Karpas-422 (cell line): Measurements from ENCODE around the gene HNRNPM. TPM values are rescaled to one million over a fixed set of nuclear protein-coding genes. Genes with fewer than 3 reads are reported as not detected.
"Not testable (repeated sequence)": the region's sequence is repeated elsewhere in the genome, so short reads cannot be mapped to it uniquely, and the experiment has no call there.

ENCODE experiments used
- DNase-seq: peaks from one replicate; pipeline ENCODE4 v3.0.0-alpha.2; 2015
- H2AFZ ChIP-seq: fragments of 200-600 bp; sonication (generic); 2 replicates; pipeline ENCODE4 v1.6.1; 2014; ENCODE audit warnings: antibody characterized with exemption, low read length, mixed read lengths
- H3K27ac ChIP-seq: fragments of 200-600 bp; sonication (generic); 2 replicates; pipeline ENCODE4 v1.5.1; 2014; ENCODE audit warnings: mild to moderate bottlenecking, low read length, moderate library complexity
- H3K27me3 ChIP-seq: fragments of 200-600 bp; sonication (generic); 2 replicates; pipeline ENCODE4 v1.6.1; 2014; ENCODE audit warnings: low read length, mixed read lengths
- H3K36me3 ChIP-seq: fragments of 200-600 bp; sonication (generic); 2 replicates; pipeline ENCODE4 v1.6.1; 2014; ENCODE audit warnings: low read length, mixed read lengths; ENCODE audit not compliant: insufficient read depth
- H3K4me1 ChIP-seq: fragments of 200-600 bp; sonication (generic); 2 replicates; pipeline ENCODE4 v1.6.1; 2014; ENCODE audit warnings: mild to moderate bottlenecking, low read length, mixed read lengths
- H3K4me2 ChIP-seq: fragments of 200-600 bp; sonication (generic); 2 replicates; pipeline ENCODE4 v1.6.1; 2014; ENCODE audit warnings: low read length, low read depth, mild to moderate bottlenecking; ENCODE audit not compliant: poor library complexity, severe bottlenecking
- H3K4me3 ChIP-seq: fragments of 200-600 bp; sonication (generic); 2 replicates; pipeline ENCODE4 v1.5.1; 2014; ENCODE audit warnings: mild to moderate bottlenecking, antibody characterized with exemption, low read length, mixed read lengths
- H3K79me2 ChIP-seq: fragments of 200-600 bp; sonication (generic); 2 replicates; pipeline ENCODE4 v1.6.1; 2014; ENCODE audit warnings: mild to moderate bottlenecking, low read length, mixed read lengths
- H3K9ac ChIP-seq: fragments of 200-600 bp; sonication (generic); 2 replicates; pipeline ENCODE4 v1.6.0; 2014; ENCODE audit warnings: low read length
- H3K9me2 ChIP-seq: fragments of 200-600 bp; sonication (generic), shearing (Covaris generic); replicated peaks from 2 replicates; pipeline ENCODE4 v1.6.0; 2014; ENCODE audit warnings: mild to moderate bottlenecking, low read length, moderate library complexity; ENCODE audit not compliant: insufficient read depth
- H3K9me3 ChIP-seq: fragments of 300-700, 200-600 bp; sonication (generic); 2 replicates; pipeline ENCODE4 v1.6.1; 2014; ENCODE audit warnings: low read length, mixed read lengths
- H4K20me1 ChIP-seq: fragments of 200-600 bp; sonication (generic); 2 replicates; pipeline ENCODE4 v1.6.1; 2014; ENCODE audit warnings: mild to moderate bottlenecking, antibody characterized with exemption, low read length, low read depth; ENCODE audit not compliant: insufficient read depth
- total RNA-seq: library from RNA; depleted of rRNA; stranded (reverse); fragments of >200 nt; shearing (Covaris generic); gene quantifications from 2 replicates; pipeline ENCODE4 v1.2.3, GENCODE V29; 2014; ENCODE audit warnings: low replicate concordance

Gene HNRNPM
- total RNA-seq, 1 experiment from 2014 or later: 34.4 TPM

DNA sequence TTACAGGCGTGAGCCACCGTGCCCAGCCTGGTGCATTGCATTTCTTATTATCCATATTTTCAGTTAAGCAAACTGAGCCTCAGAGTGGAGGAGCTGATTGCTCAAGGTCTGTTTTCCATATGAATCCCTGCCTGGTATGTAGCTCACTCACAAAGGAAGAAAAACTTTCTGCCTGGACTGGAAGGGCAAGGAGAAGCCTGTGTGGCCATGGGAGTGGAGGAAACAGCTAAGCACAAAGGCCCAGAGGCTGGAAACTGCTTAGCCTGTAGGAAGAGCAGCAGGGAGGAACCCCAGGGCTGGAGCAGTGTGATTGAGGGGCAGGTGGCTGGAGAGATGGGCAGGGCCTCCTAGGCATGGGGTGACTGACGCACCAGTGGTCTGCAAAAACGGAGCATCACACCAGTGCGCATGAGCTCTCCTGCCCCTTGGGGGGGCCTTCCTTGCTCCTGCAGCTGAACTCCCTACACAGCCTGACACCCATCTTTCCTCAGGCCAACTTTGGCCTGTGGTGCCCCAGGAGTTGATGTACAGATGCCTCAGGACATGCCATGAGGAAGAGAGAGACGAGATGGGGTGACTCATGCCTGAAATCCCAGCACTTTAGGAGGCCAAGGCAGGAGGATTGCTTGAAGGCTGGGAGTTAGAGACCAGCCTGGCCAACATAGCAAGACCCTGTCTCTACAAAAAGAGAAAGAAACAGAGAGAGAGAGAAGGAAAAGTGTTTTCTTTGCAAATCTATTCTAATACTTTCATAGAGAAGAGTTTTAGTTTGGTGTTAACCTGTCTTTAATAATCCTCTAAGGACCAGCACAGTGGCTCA is 2.8 kb upstream of the HNRNPM start:
- no peak for DNase-seq
- peaks cover 7% of the 10 kb centered on the region for H3K36me3 ChIP-seq
- H4K20me1 ChIP-seq: peaks cover 17% of the 10 kb centered on the region
- H2AFZ ChIP-seq: no peak overlapping the region
- H3K9me2 ChIP-seq: no peaks in the 10 kb centered on the region
- H3K4me2 ChIP-seq: no peak overlapping the region
- H3K27ac ChIP-seq: no peak overlapping the region
- H3K9ac ChIP-seq: no peak overlapping the region
- no peaks in the 10 kb centered on the region for H3K9me3 ChIP-seq
- peaks cover 17% of the 10 kb centered on the region for H3K4me1 ChIP-seq
- peaks cover 22% of the 10 kb centered on the region for H3K79me2 ChIP-seq
- no peak overlapping the region for H3K4me3 ChIP-seq
- no peaks in the 10 kb centered on the region for H3K27me3 ChIP-seq

DNA sequence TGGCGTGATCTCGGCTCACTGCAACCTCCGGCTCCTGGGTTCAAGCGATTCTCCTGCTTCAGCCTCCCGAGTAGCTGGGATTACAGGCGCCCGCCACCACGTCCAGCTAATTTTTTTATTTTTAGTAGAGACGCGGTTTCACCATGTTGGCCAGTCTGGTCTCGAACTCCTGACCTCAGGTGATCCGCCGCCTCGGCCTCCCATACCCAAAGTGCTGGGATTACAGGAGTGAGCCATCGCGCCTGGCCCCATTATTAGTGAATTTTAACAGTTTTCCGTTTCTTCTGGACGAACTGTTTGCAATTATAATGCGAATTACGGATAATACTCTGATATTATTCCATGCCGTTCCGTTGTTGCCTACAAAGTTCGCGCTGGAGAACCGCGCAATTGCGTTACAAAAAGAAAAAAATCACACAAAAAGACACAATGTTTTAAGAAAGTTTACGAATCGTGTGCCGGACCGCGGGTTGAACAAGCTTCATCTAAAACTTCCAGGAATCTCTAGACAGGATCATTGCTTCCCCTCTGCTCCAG is 567 bp upstream of the HNRNPM start:
- DNase-seq, H3K9me3 ChIP-seq, H3K27ac ChIP-seq, H3K27me3 ChIP-seq, H3K9me2 ChIP-seq: not testable (repeated sequence)
- Histone ChIP-seq H3K4me1 (peaks cover 30% of the 10 kb centered on the region), H3K4me3 (peak overlapping the region; percentile 97), H3K36me3 (peaks cover 15% of the 10 kb centered on the region), H3K4me2 (peak overlapping the region; percentile 79), H3K9ac (peak overlapping the region; percentile 100), H2AFZ (peak overlapping the region; percentile 68), H3K79me2 (peaks cover 44% of the 10 kb centered on the region), H4K20me1 (peaks cover 33% of the 10 kb centered on the region)

DNA sequence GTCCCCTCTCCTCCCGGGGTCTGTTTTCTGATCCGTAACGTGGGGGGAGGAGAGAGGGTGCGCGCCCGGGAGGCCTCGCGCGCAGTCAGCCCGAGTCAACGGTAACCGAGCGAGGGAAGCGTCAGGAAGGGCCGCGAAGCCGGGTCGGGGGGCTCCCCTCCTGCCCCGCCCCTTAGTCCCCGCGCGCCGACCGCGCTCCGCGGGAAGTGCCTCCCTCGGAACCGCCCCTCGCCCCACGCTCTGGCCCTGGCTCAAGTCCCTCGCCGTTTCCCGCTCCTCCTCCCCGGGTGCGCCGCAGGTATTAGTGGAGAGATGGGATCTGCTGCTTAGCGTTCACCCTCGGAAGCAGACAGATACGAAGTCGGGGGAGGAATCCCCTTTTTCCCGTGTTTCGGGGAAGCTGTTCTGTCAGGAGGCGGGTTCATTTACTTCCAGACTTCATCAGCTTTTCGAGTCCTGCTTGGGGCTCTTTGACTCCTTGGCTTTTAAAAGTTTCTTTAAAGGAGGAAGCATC is 770 bp downstream of the HNRNPM start:
- no peaks in the 10 kb centered on the region for H3K9me2 ChIP-seq
- H3K36me3 ChIP-seq: peaks cover 15% of the 10 kb centered on the region
- no peak overlapping the region; the same call in 1 of the 2 replicates for H2AFZ ChIP-seq
- H3K27ac ChIP-seq: peak overlapping the region; percentile 76
- H3K9ac ChIP-seq: peak overlapping the region; percentile 100
- peak; percentile 82 for DNase-seq
- H3K9me3 ChIP-seq: no peaks in the 10 kb centered on the region
- H3K4me2 ChIP-seq: peak overlapping the region; percentile 79
- H4K20me1 ChIP-seq: peaks cover 42% of the 10 kb centered on the region
- peak overlapping the region; percentile 97 for H3K4me3 ChIP-seq
- H3K27me3 ChIP-seq: no peaks in the 10 kb centered on the region
- peaks cover 57% of the 10 kb centered on the region for H3K79me2 ChIP-seq
- peaks cover 30% of the 10 kb centered on the region for H3K4me1 ChIP-seq

DNA sequence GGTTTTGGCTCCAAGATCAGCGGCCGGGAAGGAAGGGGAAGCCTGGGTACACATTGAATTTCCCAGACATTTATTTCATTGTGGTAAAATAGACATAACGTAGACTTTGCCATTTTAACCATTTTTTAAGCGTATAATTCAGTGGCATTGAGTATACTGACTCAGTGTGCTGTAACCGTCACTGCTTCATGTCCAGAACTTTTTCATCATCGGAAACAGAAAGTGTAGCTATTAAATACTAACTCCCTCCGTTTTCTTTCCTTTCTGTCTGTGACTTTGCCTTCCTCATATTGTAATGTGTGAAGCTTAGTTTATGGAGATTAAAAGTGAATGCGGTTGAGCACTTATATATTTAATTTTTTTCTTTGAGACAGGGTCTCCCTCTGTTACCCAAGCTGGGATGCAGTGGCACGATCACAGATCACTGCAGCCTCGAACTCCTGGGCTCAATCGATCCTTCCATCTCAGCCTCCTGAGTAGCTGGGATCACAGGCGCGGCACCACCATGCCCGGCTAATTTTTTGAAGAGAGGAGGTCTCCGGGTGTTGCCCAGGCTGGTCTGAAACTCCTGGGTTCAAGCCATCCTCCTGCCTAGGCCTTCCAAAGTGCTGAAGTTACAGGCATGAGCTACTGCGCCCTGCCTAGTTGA is 1.4 kb downstream of the HNRNPM start:
- no peaks in the 10 kb centered on the region for H3K9me3 ChIP-seq
- no peak for DNase-seq
- peaks cover 30% of the 10 kb centered on the region for H3K4me1 ChIP-seq
- no peak overlapping the region for H2AFZ ChIP-seq
- H3K27me3 ChIP-seq: no peaks in the 10 kb centered on the region
- H3K9me2 ChIP-seq: no peaks in the 10 kb centered on the region
- peak overlapping the region; percentile 76; the same call in 1 of the 2 replicates for H3K27ac ChIP-seq
- peak overlapping the region; percentile 79 for H3K4me2 ChIP-seq
- H3K36me3 ChIP-seq: peaks cover 15% of the 10 kb centered on the region
- peaks cover 63% of the 10 kb centered on the region for H3K79me2 ChIP-seq
- H3K9ac ChIP-seq: peak overlapping the region; percentile 100
- H3K4me3 ChIP-seq: peak overlapping the region; percentile 97
- peaks cover 44% of the 10 kb centered on the region for H4K20me1 ChIP-seq

DNA sequence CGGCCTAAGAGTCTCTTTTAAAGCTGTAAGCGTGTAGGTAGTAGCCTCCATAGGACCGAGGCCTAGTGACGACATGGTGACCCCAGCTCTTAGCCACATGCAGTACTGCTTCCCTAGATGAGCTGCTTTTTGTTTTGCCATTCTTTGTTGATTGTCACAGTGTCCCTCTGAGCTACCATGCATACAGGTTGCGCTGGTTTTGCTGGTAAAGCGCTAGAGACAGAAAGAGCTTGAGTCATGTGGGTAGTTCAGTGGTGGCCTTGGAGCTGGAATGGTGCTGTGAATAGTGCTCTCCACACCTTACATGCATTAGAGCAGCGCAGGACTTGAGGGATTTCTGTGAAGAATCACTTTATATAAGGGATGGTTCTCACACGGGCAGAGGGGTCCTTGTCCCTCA is 5.1 kb downstream of the HNRNPM start:
- Histone ChIP-seq H3K79me2 (peaks cover 99% of the 10 kb centered on the region), H3K9me2 (no peaks in the 10 kb centered on the region), H4K20me1 (peaks cover 79% of the 10 kb centered on the region), H3K9me3 (no peaks in the 10 kb centered on the region), H3K4me3 (no peak overlapping the region), H3K27ac (no peak overlapping the region), H3K36me3 (peaks cover 29% of the 10 kb centered on the region), H3K9ac (no peak overlapping the region), H2AFZ (no peak overlapping the region), H3K27me3 (no peaks in the 10 kb centered on the region), H3K4me1 (peaks cover 24% of the 10 kb centered on the region), H3K4me2 (no peak overlapping the region)
- no peak for DNase-seq

DNA sequence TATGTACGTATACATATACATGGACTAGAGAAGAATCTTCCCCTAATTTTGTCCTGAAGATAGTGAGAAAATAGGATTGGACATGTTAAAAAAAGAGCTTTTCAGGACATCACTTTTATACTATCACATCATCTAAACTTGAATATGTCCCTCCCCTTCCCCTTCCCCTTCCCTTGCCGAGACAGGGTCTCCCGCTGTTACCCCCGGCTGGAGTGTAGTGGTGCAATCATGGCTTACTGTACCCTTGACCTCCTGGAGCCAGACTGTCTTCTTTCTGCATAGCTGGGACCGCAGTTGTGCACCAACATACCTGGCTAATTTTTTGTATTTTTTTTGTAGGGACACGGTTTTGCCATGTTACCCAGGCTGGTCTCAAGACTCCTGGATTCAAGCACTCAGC is 6.6 kb downstream of the HNRNPM start:
- Histone ChIP-seq H3K36me3 (peaks cover 35% of the 10 kb centered on the region), H3K4me1 (peaks cover 19% of the 10 kb centered on the region), H3K9ac (no peak overlapping the region), H3K9me2 (no peaks in the 10 kb centered on the region), H3K9me3 (no peaks in the 10 kb centered on the region), H4K20me1 (peaks cover 81% of the 10 kb centered on the region), H2AFZ (no peak overlapping the region), H3K27ac (no peak overlapping the region), H3K4me2 (no peak overlapping the region), H3K4me3 (no peak overlapping the region), H3K27me3 (no peaks in the 10 kb centered on the region), H3K79me2 (peaks cover 99% of the 10 kb centered on the region)
- no peak for DNase-seq

DNA sequence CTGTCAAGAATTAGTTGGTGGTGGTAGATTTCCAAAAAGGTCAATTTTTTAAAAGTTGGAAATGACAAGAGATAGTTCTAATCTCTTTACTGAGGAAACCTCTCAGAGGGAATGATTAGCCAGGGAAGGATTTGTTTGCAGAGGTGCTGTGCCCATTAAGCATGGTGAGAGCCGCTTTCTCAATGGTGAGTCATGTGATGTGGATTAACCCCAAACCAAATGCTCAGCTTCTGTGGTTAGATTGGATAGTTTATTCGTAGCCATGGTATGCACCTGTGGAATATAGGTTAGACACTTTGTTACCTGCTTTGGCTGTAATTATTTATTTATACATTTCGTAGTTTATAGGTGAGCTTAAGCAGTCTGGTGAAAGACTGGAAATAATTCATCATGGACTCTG is 7.1 kb downstream of the HNRNPM start:
- Histone ChIP-seq H3K27me3 (no peaks in the 10 kb centered on the region), H3K4me3 (no peak overlapping the region), H3K4me1 (peaks cover 14% of the 10 kb centered on the region), H3K9me3 (no peaks in the 10 kb centered on the region), H2AFZ (no peak overlapping the region), H3K27ac (no peak overlapping the region), H4K20me1 (peaks cover 81% of the 10 kb centered on the region), H3K4me2 (no peak overlapping the region), H3K79me2 (peaks cover 99% of the 10 kb centered on the region), H3K36me3 (peaks cover 35% of the 10 kb centered on the region), H3K9ac (no peak overlapping the region), H3K9me2 (no peaks in the 10 kb centered on the region)
- no peak for DNase-seq
